ENCODE results near the gene MKRN3.

MKRN3 gene

GRCh38 chr15:23565395-23566070 lies at the start of gene MKRN3:
Gene MKRN3, plus strand, starts transcription at chr15:23565674. Its CDS starts 109 bp downstream, at chr15:23565783.
- no peak for DNase-seq

- no peak for DNase-seq
Observed at GRCh38 chr15:23516866-23517265, 48.6 kb upstream of the MKRN3 start.

GRCh38 chr15:23518104-23518503 lies 47.4 kb upstream of the MKRN3 start:
- no peak for DNase-seq

GRCh38 chr15:23524816-23525215 lies 40.7 kb upstream of the MKRN3 start:
- DNase-seq = no peak

GRCh38 chr15:23529891-23530290 lies 35.6 kb upstream of the MKRN3 start:
- DNase-seq = no peak

GRCh38 chr15:23532024-23532423 lies 33.5 kb upstream of the MKRN3 start:
- no peak for DNase-seq

GRCh38 chr15:23536659-23537058 lies 28.8 kb upstream of the MKRN3 start:
- DNase-seq = no peak

GRCh38 chr15:23538648-23539047 lies 26.8 kb upstream of the MKRN3 start:
- DNase-seq = no peak

GRCh38 chr15:23539892-23540291 lies 25.6 kb upstream of the MKRN3 start:
- DNase-seq = no peak

GRCh38 chr15:23546158-23546557 lies 19.3 kb upstream of the MKRN3 start:
- DNase-seq = no peak

GRCh38 chr15:23548071-23548470 lies 17.4 kb upstream of the MKRN3 start:
- no peak for DNase-seq

- DNase-seq = no peak
Observed at GRCh38 chr15:23561914-23562313, 3.6 kb upstream of the MKRN3 start.

GRCh38 chr15:23564821-23565394 lies 566 bp upstream of the MKRN3 start:
- DNase-seq = no peak

- no peak for DNase-seq
Observed at GRCh38 chr15:23566071-23566554, 639 bp downstream of the MKRN3 start.

- DNase-seq = no peak
Observed at GRCh38 chr15:23566651-23567050, 1.2 kb downstream of the MKRN3 start.

- no peak for DNase-seq
Observed at GRCh38 chr15:23567921-23568320, 2.4 kb downstream of the MKRN3 start.

- no peak for DNase-seq
Observed at GRCh38 chr15:23569151-23569925, 3.9 kb downstream of the MKRN3 start.

GRCh38 chr15:23570486-23570885 lies 5.0 kb downstream of the MKRN3 start:
- DNase-seq = no peak

- no peak for DNase-seq
Observed at GRCh38 chr15:23572844-23573243, 7.4 kb downstream of the MKRN3 start.

GRCh38 chr15:23574742-23575141 lies 9.3 kb downstream of the MKRN3 start:
- no peak for DNase-seq

- DNase-seq = no peak
Observed at GRCh38 chr15:23576061-23576460, 10.6 kb downstream of the MKRN3 start.

GRCh38 chr15:23578521-23579150 lies 13.2 kb downstream of the MKRN3 start:
- no peak for DNase-seq

- no peak for DNase-seq
Observed at GRCh38 chr15:23588268-23588667, 22.8 kb downstream of the MKRN3 start.

GRCh38 chr15:23589012-23589411 lies 23.5 kb downstream of the MKRN3 start:
- no peak for DNase-seq

Measured in KG1 (cell line).